Measurements from ENCODE around the gene RNU4-1. TPM values are rescaled to one million over a fixed set of nuclear protein-coding genes. Genes with fewer than 3 reads are reported as not detected.

RNU4-1 gene
- total RNA-seq, 1 experiment from 2014 or later = 2,323 TPM

DNA sequence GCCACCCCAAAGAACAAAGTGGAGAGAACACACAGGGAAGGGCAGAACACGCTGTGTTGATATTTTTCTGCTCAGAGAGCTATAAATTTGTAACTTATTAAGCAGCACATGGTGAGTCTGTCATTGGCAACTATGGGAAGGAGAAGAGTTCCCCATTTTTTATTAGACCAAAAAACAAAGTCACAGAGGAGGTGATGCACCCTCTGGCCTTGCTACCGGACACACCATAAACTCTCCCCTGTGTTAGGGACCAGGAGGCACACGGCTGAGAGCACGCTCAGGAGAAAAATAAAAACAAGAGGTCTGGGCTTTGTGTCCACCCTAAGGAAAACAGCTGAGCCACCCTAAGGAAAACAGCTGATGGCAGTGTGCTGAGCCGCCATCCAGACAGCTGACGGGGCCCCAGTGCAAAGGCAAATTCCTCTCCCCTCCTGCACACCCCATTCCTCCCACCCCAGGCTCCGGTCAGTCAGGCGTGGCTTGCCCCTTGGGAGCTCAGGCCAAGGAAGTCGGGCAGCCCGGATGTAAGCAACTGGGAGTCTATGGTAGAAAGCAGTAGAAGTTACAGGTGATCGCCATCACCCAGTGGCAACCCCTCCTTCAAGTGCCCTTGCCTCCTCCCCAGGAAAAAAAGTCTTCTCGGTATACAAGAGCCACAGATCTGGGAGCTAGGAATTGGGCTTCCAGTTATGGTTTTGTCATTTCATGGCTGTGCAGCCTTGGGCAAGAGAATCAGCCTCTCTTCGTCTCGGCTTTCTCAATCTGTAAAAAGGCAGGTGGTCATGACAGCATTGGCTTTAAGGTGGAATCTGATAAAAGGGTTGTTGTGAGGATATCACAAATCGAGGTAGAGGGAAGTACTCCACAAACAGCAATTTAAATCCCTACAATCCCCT lies 29.9 kb downstream of the RNU4-1 start:
- Histone ChIP-seq H3K79me2 (ENCODE audit: insufficient read depth, low read length) (peaks cover 73% of the 10 kb centered on the region), H3K9me2 (ENCODE audit: insufficient read depth) (no peaks in the 10 kb centered on the region), H3K4me3 (replicated peaks in 1 of 2; ENCODE audit: low read depth in 1 of 2, low read length in 2 of 2) (peak overlapping the region; percentile 66 to 85), H3K36me3 (ENCODE audit: control insufficient read depth in 1 of 2, insufficient read depth in 2 of 2, low read length in 2 of 2) (peaks cover 0 to 7% of the 10 kb centered on the region in 2 experiments; a peak in 1 of 4 replicates), H3K4me2 (ENCODE audit: low read length) (peak overlapping the region; percentile 85), H4K20me1 (ENCODE audit: insufficient read depth) (no peaks in the 10 kb centered on the region; the same call in 1 of the 2 replicates), H3K27me3 (ENCODE audit: insufficient read depth, low read length) (no peaks in the 10 kb centered on the region), H3K27ac (ENCODE audit: low read depth, low read length) (peak overlapping the region; percentile 93), H2AFZ (ENCODE audit: low read depth, low read length, poor library complexity, severe bottlenecking) (no peak overlapping the region), H3K9me3 (ENCODE audit: control insufficient read depth in 1 of 2, insufficient read depth in 1 of 2, low read depth in 1 of 2, low read length in 2 of 2) (no peaks in the 10 kb centered on the region), H3K4me1 (ENCODE audit: control insufficient read depth in 1 of 2, insufficient read depth in 2 of 2, low read length in 2 of 2) (peaks cover 46 to 74% of the 10 kb centered on the region in 2 experiments), H3K9ac (ENCODE audit: low read length) (peak overlapping the region; percentile 89)
- ATAC-seq (no peak), DNase-seq (ENCODE audit: low read depth, low spot score) (no peak)
- RAD21 ChIA-PET (ENCODE audit: low non-redundant PET in 1 of 2, low total read pairs in 2 of 2, uncharacterized antibody in 2 of 2, unreplicated experiment in 2 of 2) = interaction anchor here (4.4 to 6.5 kb wide), 2 partner anchors 33 to 34 kb away, joined by 33 to 62 read pairs; no protein-coding TSS in a partner anchor
- TF ChIP-seq EZH2 (IDR thresholded peaks at IDR 0.05) (no peak), YY1 (IDR thresholded peaks at IDR 0.05; ENCODE audit: extremely low read depth, insufficient replicate concordance, low read depth, low read length) (no peak), ELF1 (IDR thresholded peaks at IDR 0.05; ENCODE audit: borderline replicate concordance, low read depth) (no peak), RAD21 (IDR thresholded peaks at IDR 0.05; ENCODE audit: low read depth) (no peak), CBX3 (IDR thresholded peaks at IDR 0.05; ENCODE audit: low read depth) (no peak), EGR1 (IDR thresholded peaks at IDR 0.05; ENCODE audit: low read depth) (no peak), POLR2A (IDR thresholded peaks at IDR 0.05; ENCODE audit: borderline replicate concordance, extremely low read depth, insufficient read depth, insufficient read length) (no peak), ZNF274 (IDR thresholded peaks at IDR 0.05; ENCODE audit: low read depth, low read length) (no peak), EZH2phosphoT487 (IDR thresholded peaks at IDR 0.05; ENCODE audit: borderline replicate concordance) (no peak)
- TF ChIP-seq, protein P1, sequence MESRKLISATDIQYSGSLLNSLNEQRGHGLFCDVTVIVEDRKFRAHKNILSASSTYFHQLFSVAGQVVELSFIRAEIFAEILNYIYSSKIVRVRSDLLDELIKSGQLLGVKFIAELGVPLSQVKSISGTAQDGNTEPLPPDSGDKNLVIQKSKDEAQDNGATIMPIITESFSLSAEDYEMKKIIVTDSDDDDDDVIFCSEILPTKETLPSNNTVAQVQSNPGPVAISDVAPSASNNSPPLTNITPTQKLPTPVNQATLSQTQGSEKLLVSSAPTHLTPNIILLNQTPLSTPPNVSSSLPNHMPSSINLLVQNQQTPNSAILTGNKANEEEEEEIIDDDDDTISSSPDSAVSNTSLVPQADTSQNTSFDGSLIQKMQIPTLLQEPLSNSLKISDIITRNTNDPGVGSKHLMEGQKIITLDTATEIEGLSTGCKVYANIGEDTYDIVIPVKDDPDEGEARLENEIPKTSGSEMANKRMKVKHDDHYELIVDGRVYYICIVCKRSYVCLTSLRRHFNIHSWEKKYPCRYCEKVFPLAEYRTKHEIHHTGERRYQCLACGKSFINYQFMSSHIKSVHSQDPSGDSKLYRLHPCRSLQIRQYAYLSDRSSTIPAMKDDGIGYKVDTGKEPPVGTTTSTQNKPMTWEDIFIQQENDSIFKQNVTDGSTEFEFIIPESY (IDR thresholded peaks at IDR 0.05; ENCODE audit: extremely low read depth, insufficient replicate concordance, low read length) = no peak
- TF ChIP-seq, protein P2, sequence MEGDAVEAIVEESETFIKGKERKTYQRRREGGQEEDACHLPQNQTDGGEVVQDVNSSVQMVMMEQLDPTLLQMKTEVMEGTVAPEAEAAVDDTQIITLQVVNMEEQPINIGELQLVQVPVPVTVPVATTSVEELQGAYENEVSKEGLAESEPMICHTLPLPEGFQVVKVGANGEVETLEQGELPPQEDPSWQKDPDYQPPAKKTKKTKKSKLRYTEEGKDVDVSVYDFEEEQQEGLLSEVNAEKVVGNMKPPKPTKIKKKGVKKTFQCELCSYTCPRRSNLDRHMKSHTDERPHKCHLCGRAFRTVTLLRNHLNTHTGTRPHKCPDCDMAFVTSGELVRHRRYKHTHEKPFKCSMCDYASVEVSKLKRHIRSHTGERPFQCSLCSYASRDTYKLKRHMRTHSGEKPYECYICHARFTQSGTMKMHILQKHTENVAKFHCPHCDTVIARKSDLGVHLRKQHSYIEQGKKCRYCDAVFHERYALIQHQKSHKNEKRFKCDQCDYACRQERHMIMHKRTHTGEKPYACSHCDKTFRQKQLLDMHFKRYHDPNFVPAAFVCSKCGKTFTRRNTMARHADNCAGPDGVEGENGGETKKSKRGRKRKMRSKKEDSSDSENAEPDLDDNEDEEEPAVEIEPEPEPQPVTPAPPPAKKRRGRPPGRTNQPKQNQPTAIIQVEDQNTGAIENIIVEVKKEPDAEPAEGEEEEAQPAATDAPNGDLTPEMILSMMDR (IDR thresholded peaks at IDR 0.05 in 2 of 3, conservative IDR thresholded peaks at IDR 0.05 in 1 of 3; ENCODE audit: borderline replicate concordance in 1 of 3, insufficient read depth in 1 of 3, low read depth in 2 of 3, low read length in 2 of 3) = no peak
- TSS peak; percentile 37 for BruUV-seq (replicated peaks)
- CTCF ChIA-PET = interaction anchor here (0.9 to 8.7 kb wide), 3 partner anchors 28 to 62 kb away, joined by 6 to 181 read pairs (median 9); partner anchors contain the start of gene RPLP0
- intact Hi-C loops (cut with micrococcal nuclease) = no loop called here
- POLR2A ChIA-PET = interaction anchor here (1.4 to 8.6 kb wide), 5 partner anchors 15 to 67 kb away, joined by 5 to 123 read pairs (median 31); partner anchors contain the start of genes RNU4-1, RNU4-2 and RPLP0
